Activated CD4-positive, CD25-positive, alpha-beta regulatory T cell (primary cell): ENCODE results near the gene MIOS.

ENCODE experiments used
- DNase-seq, 4 experiments: peaks; one replicate each; lab custom pipeline; 2025; lab: John Stamatoyannopoulos, UW

MIOS gene

GRCh38 chr7:7583731-7584130 lies 17.0 kb downstream of the MIOS start:
- no peak for DNase-seq

DNA sequence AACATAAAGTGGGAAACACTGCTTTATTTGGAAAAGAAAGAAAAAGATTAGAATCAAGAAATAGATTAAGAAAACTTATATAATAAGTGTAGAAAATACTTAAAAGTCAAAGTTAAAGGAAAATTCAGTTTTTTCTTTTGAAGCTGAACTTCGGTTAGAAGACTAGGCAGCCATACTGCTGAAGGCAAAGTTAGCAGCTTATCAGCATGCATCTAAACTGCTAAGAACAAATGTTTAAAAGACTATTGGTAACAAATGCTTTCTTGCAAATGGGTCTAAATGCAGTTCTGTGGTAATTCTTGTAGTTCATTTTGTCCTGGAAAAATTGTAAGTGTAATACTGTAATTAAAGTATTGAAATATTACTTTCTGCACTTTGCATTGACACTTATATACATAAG lies 18.0 kb downstream of the MIOS start:
- DNase-seq = no peak

DNA sequence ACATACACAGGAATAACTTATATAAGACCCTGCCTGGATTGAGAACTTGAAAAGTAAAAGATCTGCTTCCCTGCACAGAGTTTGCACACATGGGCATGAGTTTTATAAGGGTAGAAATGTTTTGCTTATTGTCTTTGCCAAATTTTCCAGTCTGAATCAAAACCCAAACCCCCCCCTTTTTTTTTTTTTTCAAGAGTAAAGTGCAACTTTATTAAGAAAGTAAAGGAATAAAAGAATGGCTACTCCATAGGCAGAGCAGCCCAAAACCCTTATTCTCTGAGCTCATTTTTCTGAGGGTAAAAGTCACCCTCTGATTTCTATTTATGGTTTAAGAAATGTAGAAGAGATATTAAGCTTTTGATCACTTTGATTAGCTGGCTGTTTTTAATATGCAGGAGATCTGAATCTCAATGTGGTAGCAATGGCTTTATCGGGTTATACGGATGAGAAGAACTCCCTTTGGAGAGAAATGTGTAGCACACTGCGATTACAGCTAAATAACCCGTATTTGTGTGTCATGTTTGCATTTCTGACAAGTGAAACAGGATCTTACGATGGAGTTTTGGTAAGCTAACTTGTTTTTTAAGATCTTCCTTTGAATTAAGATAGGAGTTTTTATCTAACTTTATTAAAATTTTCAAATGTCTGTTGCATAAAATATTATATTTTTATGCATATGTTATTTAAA lies 18.7 kb downstream of the MIOS start:
- DNase-seq = no peak

GRCh38 chr7:7595451-7595850 lies 28.8 kb downstream of the MIOS start:
- no peak for DNase-seq

- DNase-seq = no peak
Observed at GRCh38 chr7:7596176-7596575, 29.5 kb downstream of the MIOS start.

DNA sequence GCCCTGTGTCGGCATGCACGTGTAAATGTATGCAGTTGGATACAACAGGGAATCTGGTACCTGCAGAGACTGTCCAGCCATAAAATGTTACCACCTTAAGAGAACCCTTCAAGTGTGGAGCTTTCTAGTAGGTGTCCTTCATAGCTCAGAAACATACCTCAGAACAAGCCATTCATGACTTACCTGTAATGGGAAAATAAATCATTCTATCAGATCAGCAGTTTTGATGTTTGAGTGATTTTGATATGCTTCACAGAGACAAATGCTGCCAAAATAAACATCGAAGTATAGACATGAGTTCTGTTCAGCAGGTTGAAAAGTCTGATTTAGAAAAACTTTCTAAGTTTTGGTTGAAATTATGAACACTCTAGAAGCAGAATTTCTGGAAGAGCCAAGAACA lies 40.3 kb downstream of the MIOS start:
- no peak for DNase-seq

GRCh38 chr7:7609330-7609729 lies 42.6 kb downstream of the MIOS start:
- DNase-seq = no peak

DNA sequence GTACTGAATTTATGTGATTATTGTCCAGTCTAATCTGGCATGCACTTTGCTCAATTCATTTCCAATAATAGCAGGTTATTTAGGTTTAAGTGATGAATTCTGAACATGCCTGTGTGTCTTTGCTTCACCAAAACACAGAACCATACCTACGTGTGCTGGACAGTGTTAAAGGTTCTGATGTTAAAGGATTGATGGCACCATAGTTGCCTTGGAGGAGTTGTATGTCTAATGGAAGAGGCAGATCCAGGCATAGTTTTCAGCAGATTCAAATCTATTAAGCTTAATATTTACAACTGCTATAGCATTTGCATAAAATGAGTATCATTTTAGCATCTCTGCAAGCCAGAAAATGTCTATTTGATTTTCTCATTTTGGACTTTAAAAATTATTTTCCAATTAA lies 45.8 kb downstream of the MIOS start:
- no peak for DNase-seq

GRCh38 chr7:7613210-7613609 lies 46.5 kb downstream of the MIOS start:
- no peak for DNase-seq

- no peak for DNase-seq
Observed at GRCh38 chr7:7614018-7614741, 47.5 kb downstream of the MIOS start.

DNA sequence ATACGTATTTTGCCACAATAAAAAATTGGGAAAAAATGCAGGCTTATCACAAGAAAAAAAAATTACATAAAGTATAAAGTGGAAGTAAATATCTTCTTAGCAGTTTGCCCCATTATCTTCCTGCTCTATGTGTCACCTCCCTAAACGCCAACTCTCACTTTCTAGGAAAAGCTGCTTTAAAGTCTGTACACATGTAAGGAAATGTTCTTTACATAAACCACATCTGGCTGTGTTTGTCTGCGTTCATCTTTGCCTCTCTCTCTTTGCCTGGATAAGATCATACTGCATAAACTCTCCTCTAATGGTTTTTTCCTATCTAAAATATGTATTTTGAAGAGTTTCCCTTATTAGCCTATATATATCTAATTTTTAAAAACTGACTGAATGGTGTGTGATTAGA lies 50.9 kb downstream of the MIOS start:
- DNase-seq = no peak

DNA sequence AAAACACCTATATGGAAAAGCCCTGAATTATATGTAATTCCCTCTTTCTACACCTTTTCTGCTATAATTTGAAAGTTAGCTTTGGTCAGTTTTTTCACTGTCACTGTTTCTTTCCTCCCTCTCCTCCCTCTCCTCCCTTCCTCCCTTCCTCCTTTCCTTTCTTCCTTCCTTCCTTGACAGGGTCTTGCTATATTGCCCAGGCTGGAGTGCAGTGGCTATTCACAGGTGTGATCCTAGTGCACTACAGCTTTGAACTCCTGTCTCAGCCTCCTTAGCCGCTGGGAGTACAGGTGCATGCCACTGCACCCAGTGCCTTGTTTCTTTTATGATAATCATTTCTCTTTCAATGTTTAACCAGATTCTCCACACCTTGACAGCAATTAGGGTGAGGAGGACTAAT lies 51.7 kb downstream of the MIOS start:
- no peak for DNase-seq

GRCh38 chr7:7620236-7620635 lies 53.6 kb downstream of the MIOS start:
- DNase-seq = no peak

DNA sequence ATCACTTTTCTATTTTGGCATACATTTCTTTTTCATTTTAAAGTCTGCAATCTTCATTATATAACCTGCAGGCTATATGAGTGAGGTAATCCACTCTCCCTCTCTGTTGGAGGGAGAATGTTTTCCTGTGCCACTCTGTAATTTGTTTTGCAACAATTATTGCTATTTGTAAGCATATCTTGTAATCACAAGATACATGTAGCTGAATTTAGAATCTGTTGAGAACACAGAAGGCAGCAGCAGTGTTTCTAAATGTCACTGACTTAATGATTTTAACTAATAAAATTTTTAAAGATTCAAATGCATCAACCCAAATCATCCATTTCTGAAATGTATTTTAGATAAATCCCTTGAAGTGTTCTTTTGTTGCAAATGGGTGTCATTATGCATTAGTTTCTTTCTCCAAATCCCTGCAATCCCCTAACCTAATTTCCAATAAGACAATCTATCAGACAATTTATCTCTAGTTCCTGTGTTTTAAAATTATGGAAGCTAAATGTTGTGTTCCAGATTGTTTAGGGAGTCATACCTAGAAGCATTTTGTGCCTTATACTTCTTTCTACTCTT lies 54.0 kb downstream of the MIOS start:
- no peak for DNase-seq

GRCh38 chr7:7628476-7628875 lies 61.8 kb downstream of the MIOS start:
- DNase-seq = no peak

DNA sequence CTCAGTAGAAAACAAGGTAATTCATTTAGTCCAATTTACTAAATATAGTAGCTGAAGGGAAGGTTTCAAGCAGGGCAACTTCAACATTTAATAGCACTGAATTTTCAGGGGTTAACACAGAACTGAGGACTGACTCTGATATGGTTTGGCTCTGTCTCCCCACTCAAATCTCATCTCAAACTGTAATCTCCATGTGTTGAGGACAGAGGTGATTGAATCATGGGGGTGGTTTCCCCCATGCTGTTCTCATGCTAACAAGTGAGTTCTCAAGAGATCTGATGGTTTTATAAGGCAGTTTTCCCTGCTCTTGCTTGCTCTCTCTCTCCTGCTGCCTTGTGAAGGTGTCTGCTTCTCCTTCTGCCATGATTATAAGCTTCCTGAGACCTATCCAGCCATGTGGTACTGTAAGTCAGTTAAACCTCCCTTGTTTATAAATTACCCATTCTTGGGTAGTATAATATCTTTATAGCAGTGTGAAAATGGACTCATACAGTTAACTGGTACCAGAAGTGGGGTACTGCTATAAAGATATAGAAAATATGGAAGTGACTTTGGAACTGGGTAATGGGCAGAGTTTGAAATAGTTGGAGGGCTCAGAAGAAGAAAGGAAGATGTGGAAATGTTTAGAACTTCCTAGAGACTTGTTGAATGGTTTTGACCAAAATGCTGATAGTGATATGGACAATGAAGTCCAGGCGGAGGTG lies 64.1 kb downstream of the MIOS start:
- DNase-seq = no peak

DNA sequence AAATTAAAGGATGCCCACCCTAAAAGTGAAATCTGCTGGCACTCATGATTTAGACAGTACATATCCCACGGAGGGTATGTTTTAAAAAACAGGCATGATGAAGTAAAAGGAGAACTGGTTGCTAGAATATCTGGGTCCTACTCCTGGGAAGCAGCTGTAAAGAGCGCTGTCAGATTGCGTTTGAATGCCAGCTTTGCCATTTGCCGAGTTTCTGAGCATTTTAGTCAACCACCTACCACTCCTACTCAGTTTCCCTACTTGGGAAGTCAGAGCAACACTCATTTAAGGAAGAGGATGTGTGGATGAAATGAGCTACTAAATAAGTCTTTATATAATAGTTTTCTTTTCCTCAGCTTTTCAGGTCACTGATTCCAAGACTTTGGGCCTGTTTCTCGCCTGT lies 72.7 kb downstream of the MIOS start:
- DNase-seq = no peak

DNA sequence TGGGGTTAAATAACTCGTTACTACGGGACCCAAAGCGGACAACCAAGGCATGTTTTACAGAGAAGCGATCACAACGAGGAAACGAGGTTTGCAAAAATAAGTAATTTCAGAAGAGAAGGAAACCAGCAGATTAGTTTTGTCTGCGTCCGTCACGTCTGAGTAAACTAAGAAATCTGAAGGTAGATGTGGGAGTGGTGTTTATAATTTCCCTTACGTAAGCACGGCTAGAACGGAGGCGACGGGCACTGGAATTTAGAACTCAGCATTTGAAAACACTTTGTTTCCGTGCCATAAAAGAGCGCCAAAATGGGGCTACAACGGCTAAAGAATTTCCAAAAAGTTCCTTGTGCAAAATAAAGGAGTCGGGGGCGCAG lies 73.2 kb downstream of the MIOS start:
- peak in 2 of 4 experiments; percentile 5 to 16 for DNase-seq

- peak; percentile 88 to 97 (median 93) for DNase-seq
Observed at GRCh38 chr7:7640221-7641128, 73.8 kb downstream of the MIOS start, which contains the start of gene UMAD1. Gene UMAD1 (plus strand): TSS chr7:7640752. CDS start chr7:7673372, 32,620 bp downstream.

GRCh38 chr7:7641129-7641663 lies 74.5 kb downstream of the MIOS start:
- peak in 3 of 4 experiments; percentile 16 to 28 (median 18) for DNase-seq

- DNase-seq = no peak
Observed at GRCh38 chr7:7642081-7642480, 75.4 kb downstream of the MIOS start.
